Measurements from ENCODE around the gene CLIC5. TPM values are rescaled to one million over a fixed set of nuclear protein-coding genes. Genes with fewer than 3 reads are reported as not detected.

Gene CLIC5
- total and polyA plus RNA-seq, 5 experiments from 2014 or later = 0.06 to 2.3 (median 0.42) TPM

DNA sequence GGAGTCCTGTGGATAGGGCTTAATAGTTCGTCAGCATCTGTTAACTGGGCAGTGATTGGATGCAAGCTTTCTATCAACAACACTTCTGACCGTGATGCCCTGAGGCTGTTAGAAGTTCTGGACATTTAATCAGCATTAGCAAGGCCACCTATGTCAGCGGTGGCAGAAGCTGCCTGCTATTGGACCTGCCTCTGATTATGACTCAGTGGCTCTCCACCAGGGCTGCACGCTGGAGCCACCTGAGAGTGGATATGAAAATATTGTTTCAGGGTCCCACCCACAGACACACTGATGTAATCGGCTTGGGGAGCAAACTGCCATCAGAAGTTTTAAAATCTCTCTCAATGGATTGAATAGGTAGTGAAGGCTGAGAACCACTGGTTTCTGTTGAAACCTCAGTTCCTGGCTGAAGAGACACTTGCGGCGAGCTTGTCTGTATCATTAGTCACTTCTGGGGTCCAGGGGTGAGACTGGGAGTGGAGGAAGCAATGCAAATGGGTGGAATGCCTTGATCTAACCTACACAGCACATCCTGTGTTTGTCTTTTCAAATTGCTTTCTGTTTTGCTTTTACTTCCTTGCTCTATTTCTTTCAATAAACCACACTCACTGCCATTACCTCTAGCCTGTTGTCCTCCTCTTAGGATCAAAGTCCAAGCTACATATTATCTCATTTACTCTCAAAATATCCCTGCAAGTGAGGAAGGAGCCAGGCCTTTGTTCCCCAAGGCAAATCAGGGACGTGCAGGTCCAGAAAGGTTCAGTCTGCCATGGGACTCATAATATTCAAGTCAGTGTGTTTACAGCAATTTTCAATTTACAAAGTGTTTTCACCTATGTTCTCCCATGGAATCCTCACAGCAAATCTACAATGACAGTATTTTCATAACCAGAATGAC is 4.2 kb downstream of the CLIC5 start:
- POLR2A ChIA-PET = interaction anchor here (1.2 to 1.9 kb wide), 2 partner anchors 20 to 159 kb away, joined by 4 to 5 read pairs; partner anchors contain the start of gene ENPP5
- peaks cover 0 to 1% (median 0%) of the 10 kb centered on the region in 5 donors for H3K27me3 Mint-ChIP-seq

DNA sequence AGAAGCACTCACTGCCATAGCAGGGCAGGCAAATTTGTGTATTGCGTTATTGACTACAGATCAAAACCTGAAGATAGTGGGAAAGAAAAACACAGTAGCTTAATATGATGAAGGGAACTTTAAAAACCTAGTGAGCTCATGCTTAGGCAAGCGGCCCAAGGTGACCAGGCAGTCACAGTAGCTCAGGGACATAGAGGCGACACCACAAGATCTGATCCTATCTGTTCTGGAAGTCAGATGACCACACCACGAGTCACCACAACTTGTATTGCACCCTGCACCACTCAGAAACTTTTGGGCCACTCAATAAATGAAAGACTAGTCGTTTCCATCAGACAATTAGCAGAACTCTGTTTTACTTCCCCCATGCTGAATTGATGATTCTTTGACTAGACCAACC is 4.9 kb downstream of the CLIC5 start:
- Mint-ChIP-seq H3K27me3 (no peaks in the 10 kb centered on the region), H3K9me3 (no peaks in the 10 kb centered on the region), H3K36me3 (no peaks in the 10 kb centered on the region), H3K4me3 (peak overlapping the region in 9 of 10 donors; percentile 52 to 77 (median 75)), H3K4me1 (peaks cover 26 to 58% (median 54%) of the 10 kb centered on the region in 4 donors), H3K27ac (peak overlapping the region; percentile 71 to 97 (median 94))
- ATAC-seq (no peak), DNase-seq (no peak)
- POLR2A ChIA-PET = interaction anchor here (1.2 to 1.9 kb wide), 2 partner anchors 19 to 160 kb away, joined by 4 to 5 read pairs; partner anchors contain the start of gene ENPP5

More for the DNA sequence above, 4.2 kb downstream of the CLIC5 start:
- Mint-ChIP-seq H3K4me1 (peaks cover 27 to 62% (median 57%) of the 10 kb centered on the region in 4 donors), H3K27ac (peak overlapping the region; percentile 71 to 97 (median 94)), H3K4me3 (peak overlapping the region; percentile 52 to 83 (median 76)), H3K36me3 (no peaks in the 10 kb centered on the region), H3K9me3 (no peaks in the 10 kb centered on the region)
- peak; percentile 80 to 88 for ATAC-seq
- DNase-seq = peak in 9 of 10 donors; percentile 20 to 79 (median 59)

DNA sequence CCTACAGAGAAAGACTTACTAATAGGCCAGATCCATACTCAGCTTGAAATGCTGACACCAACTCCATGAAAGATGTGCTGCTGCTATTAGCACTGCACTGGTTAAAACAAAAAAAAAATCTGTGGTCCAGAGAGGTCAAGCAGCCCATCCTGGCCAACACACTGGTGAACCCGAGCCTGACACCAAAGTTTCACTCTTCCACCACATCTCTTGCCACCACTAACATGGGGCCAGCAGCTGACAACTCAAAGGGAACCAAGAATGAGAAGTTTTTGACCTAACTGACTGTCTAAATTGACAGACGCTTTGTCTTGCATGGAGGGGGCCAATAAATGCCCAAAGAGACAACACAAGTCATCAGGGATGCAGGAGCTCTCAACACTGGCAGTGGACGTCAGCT is 5.4 kb downstream of the CLIC5 start:
- H3K36me3 Mint-ChIP-seq = no peaks in the 10 kb centered on the region
- H3K9me3 Mint-ChIP-seq = no peaks in the 10 kb centered on the region
- DNase-seq (no peak), ATAC-seq (no peak)
- peak overlapping the region in 2 of 10 donors; percentile 42 to 75 for H3K4me3 Mint-ChIP-seq
- POLR2A ChIA-PET = interaction anchor here (0.6 to 1.9 kb wide), 2 partner anchors 19 to 545 kb away, joined by 3 to 5 read pairs; no protein-coding TSS in a partner anchor
- H3K4me1 Mint-ChIP-seq = peaks cover 26 to 58% (median 54%) of the 10 kb centered on the region in 4 donors
- no peaks in the 10 kb centered on the region for H3K27me3 Mint-ChIP-seq
- peak overlapping the region in 7 of 10 donors; percentile 13 to 97 (median 94) for H3K27ac Mint-ChIP-seq

DNA sequence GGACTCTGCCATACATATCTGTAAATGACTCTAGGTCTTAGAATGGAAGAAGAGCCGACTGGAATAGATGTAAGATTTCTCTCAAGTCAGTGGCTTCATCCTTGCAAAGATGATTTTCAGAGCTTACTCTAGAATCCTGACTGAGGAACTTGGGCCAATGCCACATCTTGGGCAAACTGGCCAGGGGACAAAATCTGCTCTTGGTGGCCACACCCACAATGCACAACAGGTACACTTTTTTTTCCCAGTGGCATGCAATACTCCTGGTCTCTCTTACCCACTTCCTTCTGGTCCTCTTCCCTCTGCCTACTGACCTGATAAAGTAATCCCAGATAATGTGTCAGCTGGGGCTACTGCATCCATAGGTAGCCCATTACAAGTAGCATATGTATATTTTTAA is 13.4 kb downstream of the CLIC5 start:
- H3K4me1 Mint-ChIP-seq = no peaks in the 10 kb centered on the region
- H3K36me3 Mint-ChIP-seq = no peaks in the 10 kb centered on the region
- ATAC-seq (no peak), DNase-seq (no peak)
- H3K27ac Mint-ChIP-seq = no peak overlapping the region
- H3K27me3 Mint-ChIP-seq = no peaks in the 10 kb centered on the region
- H3K9me3 Mint-ChIP-seq = no peaks in the 10 kb centered on the region
- POLR2A ChIA-PET = no interaction called here
- H3K4me3 Mint-ChIP-seq = no peak overlapping the region

DNA sequence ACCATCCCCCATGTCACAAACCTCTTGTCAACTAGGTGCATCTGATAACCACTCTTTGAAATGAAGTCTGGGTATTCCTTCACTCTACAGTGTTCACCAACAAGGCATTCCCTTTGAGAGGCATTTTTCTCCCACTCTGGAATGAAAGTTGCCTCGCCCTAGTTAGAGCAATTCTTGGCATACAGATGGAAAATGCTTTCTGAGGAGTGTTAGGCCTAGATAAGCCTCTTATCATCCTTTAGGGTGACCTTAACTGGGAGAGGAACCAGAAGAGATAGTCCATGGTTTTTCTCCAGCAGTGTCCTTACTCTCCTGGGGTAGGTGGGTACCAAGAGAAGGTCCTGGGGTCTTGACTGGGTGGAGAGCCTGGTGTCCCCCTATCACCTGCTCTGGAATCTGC is 14.8 kb downstream of the CLIC5 start:
- Mint-ChIP-seq H3K9me3 (no peaks in the 10 kb centered on the region), H3K27me3 (no peaks in the 10 kb centered on the region), H3K4me1 (no peaks in the 10 kb centered on the region), H3K27ac (peak overlapping the region in 1 of 10 donors; percentile 8), H3K36me3 (no peaks in the 10 kb centered on the region), H3K4me3 (no peak overlapping the region)
- no peak for DNase-seq
- no peak for ATAC-seq
- POLR2A ChIA-PET = no interaction called here

DNA sequence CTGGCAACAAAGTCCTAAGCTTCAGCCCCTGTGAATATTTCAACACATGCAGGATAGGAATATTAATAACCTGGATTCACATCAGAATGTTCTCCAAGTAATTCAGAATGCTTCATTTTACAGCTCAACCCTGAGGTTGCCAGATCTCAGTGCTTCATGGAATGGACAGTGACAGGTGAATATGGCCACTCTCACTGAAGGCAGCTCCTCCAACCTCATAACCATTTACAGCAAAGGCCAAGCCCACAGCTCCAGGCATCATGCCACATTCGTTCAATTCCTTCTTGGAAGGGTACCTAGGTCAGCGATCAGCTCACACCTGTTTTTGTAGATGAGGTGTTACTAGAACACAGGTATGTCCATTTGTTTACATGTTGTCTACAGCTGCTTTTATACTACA is 17.1 kb downstream of the CLIC5 start:
- Mint-ChIP-seq H3K9me3 (peaks cover 0 to 3% (median 0%) of the 10 kb centered on the region in 9 donors), H3K27ac (no peak overlapping the region), H3K36me3 (no peaks in the 10 kb centered on the region), H3K27me3 (peaks cover 0 to 1% (median 0%) of the 10 kb centered on the region in 5 donors), H3K4me1 (no peaks in the 10 kb centered on the region), H3K4me3 (no peak overlapping the region)
- POLR2A ChIA-PET = no interaction called here
- ATAC-seq = no peak
- DNase-seq = no peak

DNA sequence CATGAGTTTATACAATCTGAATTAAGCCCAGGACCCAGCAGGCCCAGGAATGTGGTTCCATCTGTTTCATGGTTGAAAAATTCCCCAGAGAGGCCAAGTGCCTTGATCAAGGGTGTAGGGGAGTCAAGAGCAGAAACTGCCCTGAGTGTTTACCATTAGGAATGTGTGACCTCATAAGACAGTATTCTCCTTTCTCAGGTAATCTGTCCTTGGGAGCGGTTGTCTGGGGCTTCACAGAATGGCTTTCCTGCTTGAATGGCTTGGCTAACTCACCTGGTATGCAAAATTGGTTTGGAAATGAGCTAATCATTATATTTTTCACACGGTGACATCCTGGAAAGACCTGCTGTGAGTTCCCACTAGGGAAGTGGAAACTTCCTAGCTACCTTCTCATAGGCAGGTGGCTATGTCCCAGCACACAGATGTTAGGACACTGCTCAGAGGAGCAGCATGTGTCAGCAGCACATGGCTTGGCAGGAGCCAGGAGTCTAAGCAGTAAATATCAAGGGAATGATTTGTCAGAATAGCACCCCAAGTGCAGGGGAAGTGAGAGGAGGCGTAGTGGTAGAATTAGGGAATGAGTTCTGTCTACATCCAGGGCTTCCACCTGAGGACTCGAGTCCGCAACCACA is 17.7 kb downstream of the CLIC5 start:
- Mint-ChIP-seq H3K9me3 (peaks cover 0 to 3% (median 0%) of the 10 kb centered on the region in 9 donors), H3K27me3 (peaks cover 0 to 1% (median 0%) of the 10 kb centered on the region in 5 donors), H3K36me3 (no peaks in the 10 kb centered on the region), H3K4me1 (no peaks in the 10 kb centered on the region), H3K27ac (no peak overlapping the region), H3K4me3 (no peak overlapping the region)
- ATAC-seq (no peak), DNase-seq (no peak)
- POLR2A ChIA-PET = no interaction called here

DNA sequence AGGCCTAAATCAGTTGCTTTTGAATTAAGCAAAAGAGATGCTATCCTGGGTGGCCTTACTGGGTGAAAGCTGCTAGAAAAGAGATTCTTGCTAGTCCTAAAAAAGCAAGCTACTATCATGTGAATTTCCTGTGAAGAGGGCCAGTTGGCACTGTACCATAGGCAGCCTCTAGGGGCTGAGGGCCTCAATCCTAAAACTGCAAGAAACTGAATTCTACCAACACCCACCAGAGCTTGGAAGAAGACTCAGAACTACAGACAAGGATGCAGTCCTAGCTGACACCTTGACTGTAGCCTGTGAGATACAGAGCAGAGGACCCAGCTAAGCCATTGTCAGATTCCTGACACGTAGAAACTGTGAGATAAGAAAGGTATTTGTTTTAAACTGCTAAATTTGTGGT is 24.5 kb downstream of the CLIC5 start:
- POLR2A ChIA-PET = interaction anchor here (1.4 kb wide), 1 partner anchor 20 kb away, joined by 5 read pairs; no protein-coding TSS in a partner anchor
- Mint-ChIP-seq H3K9me3 (peaks cover 0 to 3% (median 0%) of the 10 kb centered on the region in 9 donors), H3K27ac (no peak overlapping the region), H3K36me3 (no peaks in the 10 kb centered on the region), H3K27me3 (peaks cover 0 to 1% (median 0%) of the 10 kb centered on the region in 5 donors), H3K4me1 (no peaks in the 10 kb centered on the region), H3K4me3 (no peak overlapping the region)
- DNase-seq (no peak), ATAC-seq (peak in 1 of 2 donors; percentile 45)

DNA sequence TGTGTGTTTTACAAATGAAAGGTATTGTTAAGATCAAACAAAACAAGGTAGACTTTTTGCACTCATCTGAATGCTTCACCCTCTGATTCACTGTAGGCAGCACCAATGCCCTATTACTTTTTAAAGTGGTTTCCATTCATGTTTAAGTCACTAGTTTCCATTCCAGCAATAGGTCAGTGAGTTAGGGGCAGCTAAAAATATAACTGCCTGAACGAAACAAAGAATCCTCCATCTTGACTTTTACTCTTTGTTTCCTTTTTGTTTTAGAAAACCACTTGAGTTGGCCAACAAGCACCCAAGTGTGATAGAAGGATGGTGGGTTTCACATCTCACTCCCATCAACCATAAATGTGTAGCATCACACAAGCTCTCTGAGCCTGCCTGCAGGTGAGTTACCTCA is 25.5 kb downstream of the CLIC5 start:
- DNase-seq (no peak), ATAC-seq (no peak)
- Mint-ChIP-seq H3K27ac (no peak overlapping the region), H3K9me3 (no peaks in the 10 kb centered on the region), H3K4me3 (no peak overlapping the region), H3K36me3 (no peaks in the 10 kb centered on the region), H3K4me1 (peaks cover 0 to 3% (median 0%) of the 10 kb centered on the region in 4 donors), H3K27me3 (peaks cover 0 to 1% (median 0%) of the 10 kb centered on the region in 5 donors)
- POLR2A ChIA-PET = interaction anchor here (0.5 kb wide), 1 partner anchor 1521 kb away, joined by 3 read pairs; no protein-coding TSS in a partner anchor

DNA sequence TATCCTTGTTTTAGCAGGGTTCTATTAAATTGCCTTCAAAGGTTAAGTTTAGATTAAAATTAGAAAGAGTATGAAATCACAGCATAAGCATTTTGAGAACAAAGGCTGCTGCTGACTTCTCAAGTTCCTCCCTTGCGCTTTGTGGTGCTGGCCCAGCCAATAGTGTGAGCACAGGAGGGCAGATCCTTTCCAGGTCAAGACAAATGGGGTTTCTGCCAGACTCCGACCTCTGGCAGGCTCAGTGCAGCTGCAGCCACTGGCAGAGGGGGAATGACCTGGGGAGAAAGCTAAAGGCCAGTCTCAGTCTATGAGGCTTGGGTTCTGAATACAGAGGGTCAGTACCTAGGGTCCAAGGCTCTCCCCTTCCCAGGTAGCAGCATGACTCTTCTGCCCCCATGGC is 27.0 kb downstream of the CLIC5 start:
- Mint-ChIP-seq H3K4me1 (peaks cover 0 to 5% (median 0%) of the 10 kb centered on the region in 4 donors), H3K27me3 (no peaks in the 10 kb centered on the region), H3K4me3 (no peak overlapping the region), H3K27ac (no peak overlapping the region), H3K36me3 (no peaks in the 10 kb centered on the region), H3K9me3 (no peaks in the 10 kb centered on the region)
- POLR2A ChIA-PET = no interaction called here
- DNase-seq (no peak), ATAC-seq (no peak)

DNA sequence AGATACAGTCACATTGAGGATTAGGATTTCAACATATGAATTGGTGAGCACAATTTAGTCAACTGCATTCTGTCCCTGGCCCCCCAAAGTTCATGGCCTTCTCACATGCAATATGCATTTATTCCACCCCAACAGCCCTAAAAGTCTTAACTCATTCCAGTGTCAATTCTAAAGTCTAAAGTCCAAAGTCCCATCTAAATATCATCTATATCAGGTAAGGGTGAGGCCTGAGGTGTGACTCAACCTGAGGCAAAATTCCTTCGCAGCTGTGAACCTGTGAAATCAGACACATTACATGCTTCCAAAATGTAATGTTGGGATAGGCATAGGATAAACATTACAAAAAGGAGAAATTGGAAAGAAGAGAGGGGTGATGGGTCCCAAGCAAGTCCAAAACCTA is 27.8 kb downstream of the CLIC5 start:
- ATAC-seq (no peak), DNase-seq (no peak)
- POLR2A ChIA-PET = no interaction called here
- Mint-ChIP-seq H3K27ac (peak overlapping the region in 1 of 10 donors; percentile 2), H3K4me3 (no peak overlapping the region), H3K4me1 (peaks cover 0 to 5% (median 0%) of the 10 kb centered on the region in 4 donors), H3K27me3 (no peaks in the 10 kb centered on the region), H3K9me3 (no peaks in the 10 kb centered on the region), H3K36me3 (no peaks in the 10 kb centered on the region)

DNA sequence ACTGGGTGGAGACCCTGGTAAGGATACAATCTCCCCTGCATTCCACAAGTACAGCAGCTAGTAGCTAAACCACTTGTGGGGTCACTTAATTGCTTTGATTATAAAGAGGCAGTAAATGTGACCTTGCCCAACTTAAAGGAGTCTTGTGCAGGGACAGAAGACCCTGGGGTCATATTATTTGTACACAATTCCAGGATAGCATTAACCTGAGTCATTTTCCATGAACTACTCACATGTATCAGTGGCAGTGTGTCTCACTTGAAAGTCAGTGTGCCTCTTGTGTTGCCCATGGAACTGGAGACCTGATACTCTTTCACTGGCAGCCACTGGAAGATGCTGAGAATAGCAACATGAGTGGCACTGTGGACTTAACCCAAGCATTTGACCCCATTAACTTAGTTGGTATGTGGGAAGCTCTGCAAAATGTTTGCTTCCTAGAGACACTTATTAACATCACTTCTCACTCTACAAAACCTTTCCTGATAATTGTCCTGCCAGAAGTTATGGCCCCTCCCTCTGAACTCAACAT is 28.9 kb downstream of the CLIC5 start:
- H3K4me1 Mint-ChIP-seq = peaks cover 0 to 5% (median 0%) of the 10 kb centered on the region in 4 donors
- DNase-seq (no peak), ATAC-seq (no peak)
- H3K27ac Mint-ChIP-seq = no peak overlapping the region
- POLR2A ChIA-PET = no interaction called here
- no peaks in the 10 kb centered on the region for H3K9me3 Mint-ChIP-seq
- H3K27me3 Mint-ChIP-seq = no peaks in the 10 kb centered on the region
- no peaks in the 10 kb centered on the region for H3K36me3 Mint-ChIP-seq
- H3K4me3 Mint-ChIP-seq = no peak overlapping the region

Measured in naive thymus-derived CD8-positive, alpha-beta T cell (primary cell).